Fibroblast of skin of scalp (primary cell): Measurements from ENCODE around the gene UBASH3B.
A peak's percentile ranks its signal among the peaks of the same experiment; 100 is the strongest.

Source experiments
- DNase-seq: peaks from one replicate; pipeline ENCODE4 v3.0.0-alpha.2; 2013

UBASH3B gene

DNA sequence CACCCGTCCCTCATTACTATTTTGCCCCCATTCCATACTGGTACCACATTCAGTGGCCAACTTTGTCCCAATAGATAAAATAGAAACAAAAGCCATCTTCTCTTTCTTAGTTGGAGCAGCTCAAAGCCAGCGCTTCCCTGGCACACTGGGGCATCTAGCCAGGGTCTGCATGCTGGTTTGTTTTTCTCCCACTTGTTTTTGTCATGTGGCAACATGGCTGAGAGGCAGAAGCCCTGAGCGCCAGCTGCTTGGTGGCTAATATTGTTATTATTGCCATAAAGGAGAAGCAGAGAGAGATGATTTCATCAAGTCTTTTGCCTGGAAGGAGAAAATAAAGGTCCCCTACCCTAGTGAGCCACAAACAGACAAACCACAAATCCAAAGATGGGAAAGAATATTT is 134.4 kb downstream of the UBASH3B start:
- DNase-seq, result no peak

GRCh38 chr11:122791411-122791810 is 135.9 kb downstream of the UBASH3B start:
- no peak for DNase-seq

GRCh38 chr11:122791836-122792235 is 136.3 kb downstream of the UBASH3B start:
- no peak for DNase-seq

DNA sequence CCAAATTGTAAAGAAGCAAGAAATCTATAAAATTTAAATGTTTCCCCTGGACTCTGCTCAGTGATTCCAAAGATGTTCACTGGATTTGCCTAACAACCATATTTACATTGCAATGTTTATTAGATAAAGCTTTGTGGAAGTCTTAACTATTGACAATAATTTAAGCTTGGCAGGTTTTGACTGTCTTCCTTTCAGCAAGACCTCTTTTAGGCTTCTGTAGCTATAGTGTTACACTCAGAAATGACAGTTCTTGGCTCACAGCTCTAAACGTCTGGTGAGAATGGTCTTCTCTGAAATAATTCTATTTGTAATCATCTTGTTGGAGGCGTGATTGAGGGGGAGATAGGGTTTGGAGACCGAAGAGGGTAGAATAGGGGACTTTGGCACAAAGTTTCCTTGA is 138.0 kb downstream of the UBASH3B start:
- no peak for DNase-seq

- DNase-seq, result no peak
Measured at GRCh38 chr11:122795307-122795706, 139.8 kb downstream of the UBASH3B start.

GRCh38 chr11:122796128-122796717 is 140.7 kb downstream of the UBASH3B start:
- peak; percentile 45 for DNase-seq

- DNase-seq, result no peak
Measured at GRCh38 chr11:122797651-122798050, 142.1 kb downstream of the UBASH3B start.

GRCh38 chr11:122799406-122800105 is 144.0 kb downstream of the UBASH3B start:
- DNase-seq, result no peak

DNA sequence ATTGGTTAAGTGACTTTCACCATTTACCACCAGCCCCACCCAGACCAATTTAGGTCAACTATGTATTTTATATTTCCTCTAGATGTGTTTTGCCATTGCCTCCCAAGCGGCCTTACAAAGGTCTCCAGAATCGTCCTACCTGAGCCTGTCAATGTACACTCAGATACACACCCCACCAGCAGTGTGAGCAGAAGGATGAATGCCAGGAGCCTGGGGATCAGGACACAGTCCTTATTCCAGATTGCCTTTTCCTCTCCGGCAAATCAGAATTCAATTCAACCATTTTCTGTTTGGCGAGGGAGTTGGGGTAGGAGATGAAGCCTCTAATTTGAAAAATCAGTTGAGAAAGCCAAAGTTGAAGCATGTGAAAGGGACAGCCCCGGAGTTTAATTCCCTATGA is 147.4 kb downstream of the UBASH3B start:
- no peak for DNase-seq

- peak; percentile 65 for DNase-seq
Measured at GRCh38 chr11:122803306-122803705, 147.8 kb downstream of the UBASH3B start.

DNA sequence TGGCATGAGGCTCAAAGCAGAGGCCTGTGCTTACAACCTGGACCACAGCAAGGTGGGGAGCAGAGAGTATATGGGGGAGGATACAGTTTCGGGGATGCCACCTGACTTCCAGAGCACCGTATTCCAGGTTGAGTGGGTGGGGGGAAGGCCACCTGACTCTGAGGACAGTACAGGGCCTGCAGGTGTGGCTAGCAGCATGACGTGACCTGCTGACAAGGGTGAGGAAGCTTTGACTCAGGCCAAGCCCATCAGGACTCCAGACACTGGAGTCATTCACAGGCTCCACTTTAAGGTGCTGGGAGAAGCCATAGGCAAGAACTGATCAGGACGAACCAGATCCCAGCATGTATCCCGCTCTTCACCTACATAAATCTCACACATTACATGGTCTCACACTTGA is 148.2 kb downstream of the UBASH3B start:
- DNase-seq, result no peak

DNA sequence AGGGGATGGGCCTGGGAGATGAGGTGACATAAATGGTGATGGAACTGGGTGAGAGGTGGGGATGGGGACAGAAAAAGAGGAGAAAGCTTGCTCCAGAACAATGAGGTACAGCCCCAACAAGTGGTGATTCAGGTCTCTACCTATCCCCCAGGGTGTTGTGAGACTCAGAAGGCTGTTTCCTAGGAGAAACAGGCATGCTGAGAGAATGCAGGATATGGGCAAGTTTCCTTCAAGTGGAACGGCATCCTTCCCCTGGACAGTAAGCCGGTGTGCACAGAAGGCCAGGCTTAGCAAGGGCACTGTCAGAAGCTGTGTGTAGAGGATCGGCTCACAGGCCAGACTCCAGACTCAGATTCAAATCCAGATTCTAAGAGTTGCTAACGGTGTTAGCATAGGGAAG is 148.6 kb downstream of the UBASH3B start:
- peak; percentile 50 for DNase-seq

GRCh38 chr11:122804796-122805195 is 149.3 kb downstream of the UBASH3B start:
- DNase-seq, result no peak

DNA sequence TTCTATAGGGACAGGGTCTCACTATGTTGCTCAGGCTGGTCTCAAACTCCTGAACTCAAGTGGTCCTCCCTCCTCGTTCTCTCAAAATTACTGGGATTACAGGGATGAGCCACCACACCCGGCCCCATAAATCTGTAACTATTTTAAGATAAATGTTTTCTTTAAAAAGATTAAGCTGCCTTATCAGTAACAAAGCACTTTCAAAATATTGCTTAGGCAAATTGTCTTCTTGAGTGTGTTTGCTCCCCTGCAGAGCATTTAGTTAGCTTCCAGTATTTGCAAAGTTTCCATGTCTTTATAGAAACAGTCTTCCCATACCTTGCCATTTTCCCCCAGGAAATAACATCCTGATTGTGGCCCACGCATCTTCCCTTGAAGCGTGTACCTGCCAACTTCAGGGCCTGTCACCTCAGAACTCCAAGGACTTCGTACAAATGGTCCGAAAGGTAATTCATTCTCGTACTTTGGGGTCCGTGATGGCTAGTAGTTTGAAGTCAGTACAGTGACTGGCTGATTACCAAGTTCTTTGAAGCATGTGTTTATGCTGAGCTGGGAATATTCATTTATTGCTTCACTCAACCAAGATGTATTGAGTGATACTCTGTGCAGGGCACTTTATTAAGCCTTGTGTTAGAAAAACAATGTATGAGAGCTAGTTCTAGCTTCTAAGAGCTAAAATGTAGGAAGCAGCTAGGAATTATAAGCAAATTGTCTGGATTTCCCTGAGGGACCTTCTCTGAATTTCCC is 152.4 kb downstream of the UBASH3B start:
- no peak for DNase-seq

GRCh38 chr11:122808478-122808869 is 153.0 kb downstream of the UBASH3B start:
- DNase-seq, result no peak

DNA sequence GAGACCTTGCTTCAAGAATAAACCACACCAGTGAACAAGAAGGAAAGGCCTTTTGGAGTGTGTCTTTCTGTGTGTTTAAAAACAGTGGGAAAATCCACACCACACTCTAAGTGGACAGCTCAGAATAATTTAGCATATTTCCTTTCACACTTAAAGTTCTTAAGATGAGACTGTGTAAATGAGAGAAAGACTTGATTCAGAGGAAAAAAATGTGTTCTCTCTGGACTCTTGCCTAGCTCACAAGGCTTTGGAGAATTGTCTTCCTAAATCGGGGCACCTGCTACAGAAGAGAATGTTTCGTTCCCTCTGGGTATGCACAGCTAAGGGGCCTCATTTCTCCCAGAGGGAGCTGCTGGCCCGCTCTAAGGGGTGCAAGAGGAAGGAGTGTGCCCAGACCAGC is 154.3 kb downstream of the UBASH3B start:
- DNase-seq, result no peak

DNA sequence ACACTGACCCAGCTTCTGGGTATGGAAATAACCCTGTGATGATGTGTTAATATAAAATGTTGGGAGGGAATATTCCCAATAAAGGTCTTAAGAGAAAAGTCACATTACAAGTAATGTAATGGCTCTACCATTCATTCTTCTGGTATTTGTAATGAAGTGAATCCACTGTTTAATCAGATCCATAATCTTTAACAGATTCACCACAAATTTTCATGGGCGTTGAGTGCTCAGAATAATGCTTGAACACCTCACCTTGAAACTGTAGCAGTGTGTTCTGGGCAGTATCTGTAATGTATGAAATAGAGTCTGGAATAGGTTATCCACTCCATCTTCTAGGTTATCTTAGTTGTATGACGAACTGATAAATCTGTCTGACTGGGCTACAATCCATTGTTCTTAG is 156.2 kb downstream of the UBASH3B start:
- DNase-seq, result no peak

DNA sequence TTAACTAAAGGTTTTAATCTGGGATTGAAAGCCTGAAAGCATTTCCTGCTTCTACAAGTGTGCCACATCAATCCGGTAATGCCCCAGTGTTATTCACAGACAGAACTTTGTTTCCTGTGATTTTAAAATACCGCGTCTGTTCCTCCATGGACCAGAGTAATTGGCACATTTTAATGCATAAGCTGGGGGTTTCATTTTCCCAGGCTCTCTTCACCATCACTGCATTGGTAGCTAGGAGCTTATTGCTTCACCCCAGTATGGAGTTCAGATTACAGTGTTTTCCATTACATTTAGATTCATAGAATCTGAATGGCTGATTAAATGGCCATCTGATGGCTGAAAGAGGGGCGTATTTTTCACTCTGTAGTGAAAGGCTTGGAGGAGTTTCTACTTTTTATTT is 157.1 kb downstream of the UBASH3B start:
- DNase-seq, result no peak

- no peak for DNase-seq
Measured at GRCh38 chr11:122813176-122813893, 157.8 kb downstream of the UBASH3B start.

DNA sequence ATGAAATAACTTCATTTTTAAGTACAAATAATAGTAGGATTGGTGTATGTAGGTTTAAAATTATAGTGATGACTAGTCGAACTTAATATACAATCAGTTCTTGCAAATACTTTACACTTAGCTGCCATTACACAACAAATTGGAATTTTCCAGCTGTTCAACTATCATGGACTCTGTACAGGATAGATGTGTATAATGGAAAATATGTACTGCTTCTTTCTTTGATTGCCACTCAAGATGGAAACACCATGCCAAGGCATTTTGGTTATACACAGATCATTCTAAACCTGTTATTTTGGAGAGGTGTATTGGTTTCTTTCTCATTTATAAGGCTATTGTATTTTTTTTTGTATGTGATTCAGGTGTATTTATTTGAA is 158.4 kb downstream of the UBASH3B start:
- no peak for DNase-seq

DNA sequence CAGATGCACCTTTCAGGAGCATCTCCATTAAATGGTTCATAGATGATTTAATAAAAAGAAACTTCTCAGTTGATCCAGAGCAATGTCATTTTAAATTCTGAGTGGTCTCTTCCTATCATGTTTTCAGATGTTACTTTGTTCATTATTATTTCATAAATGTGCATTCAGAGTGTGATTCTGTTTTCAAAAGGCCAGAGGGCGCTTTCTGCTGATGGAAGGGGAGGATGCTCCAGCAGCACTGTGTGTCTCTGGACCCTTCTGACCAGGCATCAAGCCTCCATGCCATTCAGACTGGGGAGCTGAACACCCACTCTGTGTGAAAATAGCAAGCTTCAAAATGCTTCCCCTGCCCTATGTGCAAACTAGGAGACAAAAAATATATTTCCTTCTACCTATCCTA is 158.9 kb downstream of the UBASH3B start:
- DNase-seq, result no peak

- no peak for DNase-seq
Measured at GRCh38 chr11:122815900-122816299, 160.4 kb downstream of the UBASH3B start.

DNA sequence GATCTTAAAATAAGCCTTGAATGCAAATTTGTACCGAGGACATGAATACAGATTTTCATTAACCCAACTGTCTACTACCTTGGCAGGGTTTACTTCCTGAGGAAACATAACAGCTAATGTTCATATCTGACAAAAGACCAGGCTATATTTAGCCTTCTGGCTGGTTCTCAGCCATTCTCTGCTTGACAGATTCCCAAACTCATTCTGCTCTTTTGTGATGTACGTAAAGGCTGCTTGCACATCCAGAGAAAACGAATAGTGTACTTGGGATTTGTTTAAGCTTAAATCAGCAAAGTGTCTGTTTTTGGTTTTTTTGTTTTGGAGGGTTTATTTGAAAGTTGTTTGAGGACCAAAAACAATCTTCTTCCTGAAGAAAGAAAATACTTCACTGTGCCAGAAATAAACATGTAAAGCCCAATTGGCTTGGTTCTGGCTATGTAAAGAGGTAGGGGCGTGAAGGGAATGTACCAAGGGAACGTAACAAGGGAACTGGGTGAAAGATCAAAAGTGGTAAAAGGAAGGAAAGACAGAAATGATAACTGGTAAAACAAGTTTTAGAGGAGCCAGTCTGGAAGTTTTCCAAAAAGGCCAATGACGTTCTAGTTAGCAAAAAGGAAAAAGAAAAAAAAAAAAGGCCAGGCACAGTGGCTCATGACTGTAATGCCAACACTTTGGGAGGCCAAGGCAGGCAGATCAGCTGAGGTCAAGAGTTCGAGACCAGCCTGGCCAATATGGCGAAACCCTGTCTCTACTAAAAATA is 161.4 kb downstream of the UBASH3B start:
- DNase-seq, result no peak
